Measurements from ENCODE around the gene SOHLH1. TPM values are rescaled to one million over a fixed set of nuclear protein-coding genes. Genes with fewer than 3 reads are reported as not detected.

The SOHLH1 gene
- polyA plus RNA-seq, 1 experiment, result not detected

DNA sequence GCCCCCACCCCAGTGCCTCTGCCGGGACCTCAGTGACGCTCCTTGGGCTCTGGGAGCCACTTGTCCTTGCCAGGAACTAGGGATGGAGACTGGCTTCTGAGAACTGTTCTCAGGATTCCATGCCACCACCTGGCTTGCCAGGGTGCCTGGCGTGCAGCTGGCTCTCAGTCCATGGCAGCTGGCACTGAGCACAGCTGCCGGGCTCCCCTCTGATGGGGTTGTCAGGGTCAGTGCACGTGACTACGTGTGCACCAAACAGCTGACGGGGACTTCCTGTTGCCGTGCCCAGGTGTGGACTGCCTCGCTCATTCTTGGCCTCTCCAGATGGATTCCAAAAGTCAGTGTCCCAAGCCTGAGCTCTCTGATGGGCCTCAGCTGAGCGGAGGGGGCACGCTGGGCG is 12.1 kb upstream of the SOHLH1 start:
- TF ChIP-seq, protein P1, sequence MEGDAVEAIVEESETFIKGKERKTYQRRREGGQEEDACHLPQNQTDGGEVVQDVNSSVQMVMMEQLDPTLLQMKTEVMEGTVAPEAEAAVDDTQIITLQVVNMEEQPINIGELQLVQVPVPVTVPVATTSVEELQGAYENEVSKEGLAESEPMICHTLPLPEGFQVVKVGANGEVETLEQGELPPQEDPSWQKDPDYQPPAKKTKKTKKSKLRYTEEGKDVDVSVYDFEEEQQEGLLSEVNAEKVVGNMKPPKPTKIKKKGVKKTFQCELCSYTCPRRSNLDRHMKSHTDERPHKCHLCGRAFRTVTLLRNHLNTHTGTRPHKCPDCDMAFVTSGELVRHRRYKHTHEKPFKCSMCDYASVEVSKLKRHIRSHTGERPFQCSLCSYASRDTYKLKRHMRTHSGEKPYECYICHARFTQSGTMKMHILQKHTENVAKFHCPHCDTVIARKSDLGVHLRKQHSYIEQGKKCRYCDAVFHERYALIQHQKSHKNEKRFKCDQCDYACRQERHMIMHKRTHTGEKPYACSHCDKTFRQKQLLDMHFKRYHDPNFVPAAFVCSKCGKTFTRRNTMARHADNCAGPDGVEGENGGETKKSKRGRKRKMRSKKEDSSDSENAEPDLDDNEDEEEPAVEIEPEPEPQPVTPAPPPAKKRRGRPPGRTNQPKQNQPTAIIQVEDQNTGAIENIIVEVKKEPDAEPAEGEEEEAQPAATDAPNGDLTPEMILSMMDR (IDR thresholded peaks at IDR 0.05; ENCODE audit: low read depth, low read length), result no peak
- CTCF ChIA-PET, result no interaction called here
- no peaks in the 10 kb centered on the region for H3K9me3 ChIP-seq (ENCODE audit: control insufficient read depth, insufficient read depth, low read length)
- H3K27ac ChIP-seq (ENCODE audit: low read depth, low read length), result no peak overlapping the region
- no peak for DNase-seq (ENCODE audit: low read depth, low spot score)
- peaks cover 33% of the 10 kb centered on the region for H3K27me3 ChIP-seq (ENCODE audit: control insufficient read depth, insufficient read depth, low read length)
- POLR2A ChIA-PET, result no interaction called here
- H3K4me3 ChIP-seq (ENCODE audit: low read depth, low read length), result no peak overlapping the region

DNA sequence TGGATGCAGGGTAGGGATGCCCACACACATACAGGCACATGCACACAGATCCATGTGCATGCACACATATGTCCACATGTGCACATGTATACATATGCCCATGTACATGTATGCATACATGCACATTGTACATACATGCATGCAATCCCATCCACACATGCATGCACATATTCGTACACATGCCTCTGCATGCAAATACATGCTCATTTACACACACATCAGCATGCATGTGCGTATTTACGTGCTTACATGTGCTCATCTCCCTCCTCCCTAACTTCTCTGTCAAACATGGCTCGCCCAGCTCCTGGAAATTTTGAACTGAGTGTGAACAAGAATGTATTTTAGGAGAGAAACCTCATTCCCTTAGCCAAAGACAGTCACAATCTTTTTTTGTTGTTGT is 8.9 kb upstream of the SOHLH1 start:
- Histone ChIP-seq H3K27ac (ENCODE audit: low read depth, low read length) (no peak overlapping the region), H3K4me3 (ENCODE audit: low read depth, low read length) (no peak overlapping the region), H3K27me3 (ENCODE audit: control insufficient read depth, insufficient read depth, low read length) (peaks cover 19% of the 10 kb centered on the region), H3K9me3 (ENCODE audit: control insufficient read depth, insufficient read depth, low read length) (no peaks in the 10 kb centered on the region)
- ChIA-PET CTCF (no interaction called here), POLR2A (no interaction called here)
- no peak for DNase-seq (ENCODE audit: low read depth, low spot score)
- TF ChIP-seq, protein P1 (IDR thresholded peaks at IDR 0.05; ENCODE audit: low read depth, low read length), result no peak

DNA sequence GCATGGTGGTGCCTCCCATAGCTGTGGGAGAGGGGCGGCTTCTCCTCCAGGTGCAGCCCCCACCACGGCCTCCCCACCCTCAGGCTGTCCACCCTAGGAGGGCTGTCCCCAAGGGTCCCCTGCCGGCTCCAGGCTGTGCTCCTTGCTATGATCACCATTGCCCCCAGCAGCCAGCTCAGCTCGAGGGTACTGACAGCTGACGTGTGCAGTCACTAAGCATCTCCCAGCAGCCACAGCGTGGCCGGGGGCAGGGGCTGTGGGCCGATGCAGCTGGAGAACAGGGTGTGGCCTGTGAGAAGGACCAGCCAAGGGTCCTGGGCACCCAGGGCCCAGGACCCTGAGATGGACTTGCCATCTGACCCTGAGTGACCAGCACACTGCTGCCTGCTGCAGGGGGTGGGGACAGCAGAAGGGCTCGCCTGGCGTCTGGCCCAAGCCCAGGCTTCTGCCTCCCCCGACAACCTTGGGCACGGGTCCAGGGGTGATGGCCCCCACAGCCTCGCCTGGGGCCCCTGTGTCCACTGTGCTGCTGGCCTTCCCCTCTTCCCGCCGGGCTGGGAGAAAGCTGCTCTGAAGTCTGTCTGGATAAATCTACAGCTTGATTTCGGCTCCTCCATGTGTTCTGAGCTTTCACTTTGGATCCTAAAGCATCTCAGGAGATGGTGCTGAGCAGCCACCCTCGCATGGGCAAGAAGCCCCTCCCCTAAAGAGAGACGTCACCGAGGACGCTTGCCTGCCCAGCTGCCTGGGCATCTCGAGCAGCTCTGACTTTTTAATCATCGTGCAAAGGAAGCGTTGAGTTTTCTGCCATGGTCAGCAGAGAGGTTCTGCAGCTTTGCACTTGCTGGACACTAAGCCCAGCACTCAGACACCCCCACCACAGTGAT is 8.2 kb upstream of the SOHLH1 start:
- Histone ChIP-seq H3K27ac (ENCODE audit: low read depth, low read length) (no peak overlapping the region), H3K4me3 (ENCODE audit: low read depth, low read length) (no peak overlapping the region), H3K27me3 (ENCODE audit: control insufficient read depth, insufficient read depth, low read length) (peaks cover 21% of the 10 kb centered on the region), H3K9me3 (ENCODE audit: control insufficient read depth, insufficient read depth, low read length) (no peaks in the 10 kb centered on the region)
- TF ChIP-seq, protein P1 (IDR thresholded peaks at IDR 0.05; ENCODE audit: low read depth, low read length), result no peak
- no peak for DNase-seq (ENCODE audit: low read depth, low spot score)
- CTCF ChIA-PET, result no interaction called here
- POLR2A ChIA-PET, result no interaction called here

DNA sequence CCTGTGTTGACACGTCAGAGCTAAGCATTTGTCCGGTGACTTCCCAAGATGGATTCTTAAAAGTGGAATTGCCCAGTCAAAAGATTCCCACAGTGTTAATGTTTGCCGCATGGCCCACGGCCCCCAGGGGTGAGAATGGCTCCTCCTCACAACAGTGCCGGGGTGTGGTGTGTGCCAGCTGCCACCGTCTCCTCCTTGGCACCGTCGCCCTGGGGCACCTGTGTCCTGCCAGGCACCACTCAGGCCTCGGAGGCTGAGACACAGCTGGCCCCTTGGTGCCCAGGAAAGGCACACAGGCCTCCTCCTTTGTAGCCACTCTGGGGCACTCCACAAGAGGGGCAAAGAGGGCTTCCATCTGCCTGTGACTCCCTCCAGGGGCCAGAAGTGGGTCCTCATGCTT is 7.0 kb upstream of the SOHLH1 start:
- DNase-seq (ENCODE audit: low read depth, low spot score), result no peak
- H3K27me3 ChIP-seq (ENCODE audit: control insufficient read depth, insufficient read depth, low read length), result peaks cover 16% of the 10 kb centered on the region
- ChIA-PET CTCF (no interaction called here), POLR2A (no interaction called here)
- H3K27ac ChIP-seq (ENCODE audit: low read depth, low read length), result no peak overlapping the region
- no peak overlapping the region for H3K4me3 ChIP-seq (ENCODE audit: low read depth, low read length)
- TF ChIP-seq, protein P1 (IDR thresholded peaks at IDR 0.05; ENCODE audit: low read depth, low read length), result no peak
- H3K9me3 ChIP-seq (ENCODE audit: control insufficient read depth, insufficient read depth, low read length), result no peaks in the 10 kb centered on the region

DNA sequence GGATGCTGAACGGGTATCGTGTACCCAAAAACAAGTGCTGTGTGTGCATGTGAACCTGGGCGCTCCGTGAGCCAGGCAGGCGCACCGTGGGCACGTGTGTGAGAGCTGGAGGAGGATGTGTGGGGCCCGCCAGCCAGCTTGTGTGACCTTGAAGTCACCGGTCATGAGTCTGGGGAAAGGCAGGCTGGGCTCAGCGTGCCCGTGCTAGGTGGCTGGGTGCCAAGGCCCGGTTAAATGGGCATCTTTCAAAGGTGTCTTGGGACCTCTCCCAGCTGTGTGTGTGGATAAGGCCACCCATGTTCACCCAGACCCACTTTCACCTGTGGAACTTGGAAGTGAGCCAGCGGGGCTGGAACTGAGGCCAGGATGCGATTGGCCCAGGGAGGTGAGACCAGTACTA is 6.1 kb upstream of the SOHLH1 start:
- ChIA-PET CTCF (no interaction called here), POLR2A (no interaction called here)
- peaks cover 14% of the 10 kb centered on the region for H3K27me3 ChIP-seq (ENCODE audit: control insufficient read depth, insufficient read depth, low read length)
- TF ChIP-seq, protein P1 (IDR thresholded peaks at IDR 0.05; ENCODE audit: low read depth, low read length), result no peak
- no peak overlapping the region for H3K4me3 ChIP-seq (ENCODE audit: low read depth, low read length)
- no peak for DNase-seq (ENCODE audit: low read depth, low spot score)
- H3K27ac ChIP-seq (ENCODE audit: low read depth, low read length), result no peak overlapping the region
- H3K9me3 ChIP-seq (ENCODE audit: control insufficient read depth, insufficient read depth, low read length), result no peaks in the 10 kb centered on the region
